Neural crest cell (in vitro differentiated cells): ENCODE measurements around the gene CACNB4. TPM values are rescaled to one million over a fixed set of nuclear protein-coding genes. Genes with fewer than 3 reads are reported as not detected.
A peak's percentile ranks its signal among the peaks of the same experiment; 100 is the strongest.

Source experiments
- DNase-seq: peaks from one replicate; pipeline ENCODE4 v3.0.0; 2021; ENCODE audit warnings: low read depth, mixed read lengths, low spot score
- H3K27ac Mint-ChIP-seq: one replicate; pipeline ENCODE4 v1.8.0; 2021; ENCODE audit warnings: mild to moderate bottlenecking, mixed read lengths; ENCODE audit not compliant: unreplicated experiment
- H3K27me3 Mint-ChIP-seq: 2 replicates; pipeline ENCODE4 v1.8.0; 2021; ENCODE audit warnings: low read depth, mild to moderate bottlenecking, mixed read lengths
- H3K36me3 Mint-ChIP-seq: 2 replicates; pipeline ENCODE4 v1.8.0; 2021; ENCODE audit warnings: low read depth, mild to moderate bottlenecking, mixed read lengths
- H3K4me1 Mint-ChIP-seq: 2 replicates; pipeline ENCODE4 v1.8.0; 2021; ENCODE audit warnings: mixed read lengths
- H3K4me3 Mint-ChIP-seq: one replicate; pipeline ENCODE4 v1.8.0; 2021; ENCODE audit warnings: mild to moderate bottlenecking, mixed read lengths
- H3K9me3 Mint-ChIP-seq: 2 replicates; pipeline ENCODE4 v1.8.0; 2021; ENCODE audit warnings: mixed read lengths
- CTCF ChIP-seq: fragments of 200-600 bp; sonication (generic); conservative IDR thresholded peaks from 2 replicates; pipeline ENCODE4 v1.5.0; 2021; ENCODE audit warnings: antibody characterized with exemption, mild to moderate bottlenecking
- total RNA-seq: library from RNA; stranded (reverse); gene quantifications from 2 replicates; pipeline ENCODE4 v1.2.1, GENCODE V29; 2021

CACNB4 gene
- total RNA-seq, 1 donor from 2014 or later = 6.9 TPM

DNA sequence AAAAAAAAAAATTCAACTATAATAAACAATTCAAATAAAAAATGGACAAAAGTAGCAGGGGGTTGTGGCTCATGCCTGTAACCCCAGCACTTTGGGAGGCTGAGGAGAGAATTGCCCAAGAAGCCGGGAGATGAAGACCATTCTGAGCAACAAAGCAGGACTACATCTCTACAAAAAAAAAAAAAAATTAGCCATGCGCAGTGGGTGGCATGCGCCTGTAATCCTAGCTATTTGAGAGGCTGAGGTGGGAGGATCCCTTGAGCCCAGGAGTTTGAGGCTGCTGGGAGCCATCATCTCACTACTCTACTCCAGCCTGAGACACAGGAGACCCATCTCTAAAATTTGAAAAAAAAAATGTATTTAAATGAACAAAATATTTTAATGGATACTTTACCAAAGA is 4.4 kb upstream of the CACNB4 start:
- no peak for DNase-seq
- Mint-ChIP-seq H3K27me3 (peaks cover 37% of the 10 kb centered on the region), H3K4me1 (peaks cover 7% of the 10 kb centered on the region), H3K9me3 (no peaks in the 10 kb centered on the region), H3K4me3 (no peak overlapping the region), H3K27ac (no peak overlapping the region), H3K36me3 (no peaks in the 10 kb centered on the region)
- no peak for TF ChIP-seq CTCF

- DNase-seq = no peak
- Mint-ChIP-seq H3K27me3 (peaks cover 60% of the 10 kb centered on the region), H3K27ac (no peak overlapping the region), H3K4me1 (peaks cover 16% of the 10 kb centered on the region), H3K4me3 (no peak overlapping the region), H3K9me3 (no peaks in the 10 kb centered on the region), H3K36me3 (no peaks in the 10 kb centered on the region)
- no peak for TF ChIP-seq CTCF
These were observed 2.1 kb upstream of the CACNB4 start for GRCh38 chr2:152100961-152101360.

DNA sequence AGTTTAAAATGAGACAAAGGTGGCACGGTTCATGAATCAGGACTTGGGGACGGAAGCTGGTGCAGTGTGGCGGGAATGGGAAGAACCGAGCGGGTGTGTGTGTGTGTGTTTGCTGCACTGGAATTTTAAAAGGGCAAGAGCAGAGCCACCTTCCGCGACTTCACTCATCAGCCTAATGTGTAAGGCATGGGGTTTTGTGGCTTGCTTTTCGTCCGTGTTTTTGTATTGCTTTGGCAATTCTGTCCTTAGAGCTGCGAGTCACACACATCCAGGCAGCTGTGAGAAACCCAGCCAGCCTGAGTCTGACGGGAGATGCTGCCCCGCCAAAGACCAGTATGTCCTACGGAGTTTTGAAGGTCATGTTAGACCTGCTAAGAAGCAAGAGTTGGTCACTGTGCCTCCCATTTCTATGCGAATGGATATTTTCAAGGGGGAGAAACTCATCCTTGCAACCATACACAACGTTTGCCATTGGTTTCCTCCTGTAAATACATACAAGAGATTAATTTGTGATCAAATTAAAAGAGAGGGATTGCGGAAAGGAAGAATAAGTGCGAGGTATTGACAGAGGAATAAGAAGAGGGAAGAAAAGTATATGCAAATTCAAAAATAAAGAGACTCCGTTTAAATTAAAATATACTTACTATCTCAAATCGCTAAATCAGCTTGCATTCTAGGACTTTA is 665 bp upstream of the CACNB4 start:
- no peak for TF ChIP-seq CTCF
- no peaks in the 10 kb centered on the region for H3K36me3 Mint-ChIP-seq
- peak; percentile 8 for DNase-seq
- no peaks in the 10 kb centered on the region for H3K9me3 Mint-ChIP-seq
- peaks cover 74% of the 10 kb centered on the region for H3K27me3 Mint-ChIP-seq
- H3K27ac Mint-ChIP-seq = peak overlapping the region; percentile 64
- H3K4me1 Mint-ChIP-seq = peaks cover 16% of the 10 kb centered on the region
- peak overlapping the region; percentile 93 for H3K4me3 Mint-ChIP-seq

- no peaks in the 10 kb centered on the region for H3K36me3 Mint-ChIP-seq
- H3K9me3 Mint-ChIP-seq = no peaks in the 10 kb centered on the region
- H3K4me1 Mint-ChIP-seq = peaks cover 16% of the 10 kb centered on the region
- H3K27me3 Mint-ChIP-seq = peaks cover 83% of the 10 kb centered on the region
- H3K4me3 Mint-ChIP-seq = peak overlapping the region; percentile 87
- no peak overlapping the region for H3K27ac Mint-ChIP-seq
- peak; percentile 18 for DNase-seq
- no peak for TF ChIP-seq CTCF
These were observed 896 bp downstream of the CACNB4 start for GRCh38 chr2:152097801-152098495.

GRCh38 chr2:152097290-152097800 is 1.5 kb downstream of the CACNB4 start:
- TF ChIP-seq CTCF = no peak
- peaks cover 16% of the 10 kb centered on the region for H3K4me1 Mint-ChIP-seq
- peaks cover 79% of the 10 kb centered on the region for H3K27me3 Mint-ChIP-seq
- peak overlapping the region; percentile 87 for H3K4me3 Mint-ChIP-seq
- no peaks in the 10 kb centered on the region for H3K9me3 Mint-ChIP-seq
- no peaks in the 10 kb centered on the region for H3K36me3 Mint-ChIP-seq
- DNase-seq = no peak
- H3K27ac Mint-ChIP-seq = no peak overlapping the region
